HG03025 (cell line): ENCODE measurements around the gene GPHA2.

Experiments
- ATAC-seq: cut with Tn5 transposase; IDR thresholded peaks from one replicate; pipeline ENCODE4 v1.9.1; 2021; ENCODE audit warnings: mild to moderate bottlenecking, moderate library complexity; ENCODE audit not compliant: unreplicated experiment, low FRiP score

Gene GPHA2

DNA sequence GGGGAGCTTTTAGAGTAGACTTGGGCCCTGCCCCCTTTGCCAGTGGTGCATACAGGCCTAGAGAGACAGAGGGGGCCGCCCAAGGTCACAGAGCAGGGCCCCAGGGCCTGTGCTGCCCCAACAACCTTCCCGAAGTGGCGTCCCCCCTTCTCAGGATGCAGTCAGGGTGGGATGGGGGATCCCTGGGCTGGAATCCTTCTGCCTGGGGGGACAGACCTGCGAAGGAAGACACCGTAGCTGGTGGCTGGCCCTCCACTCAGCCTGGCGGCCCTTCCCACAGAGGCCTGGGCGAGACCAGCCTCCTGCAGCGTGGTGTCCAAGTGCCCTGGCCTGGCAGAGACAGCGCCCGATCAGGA lies 42.9 kb downstream of the GPHA2 start:
- no peak for ATAC-seq

DNA sequence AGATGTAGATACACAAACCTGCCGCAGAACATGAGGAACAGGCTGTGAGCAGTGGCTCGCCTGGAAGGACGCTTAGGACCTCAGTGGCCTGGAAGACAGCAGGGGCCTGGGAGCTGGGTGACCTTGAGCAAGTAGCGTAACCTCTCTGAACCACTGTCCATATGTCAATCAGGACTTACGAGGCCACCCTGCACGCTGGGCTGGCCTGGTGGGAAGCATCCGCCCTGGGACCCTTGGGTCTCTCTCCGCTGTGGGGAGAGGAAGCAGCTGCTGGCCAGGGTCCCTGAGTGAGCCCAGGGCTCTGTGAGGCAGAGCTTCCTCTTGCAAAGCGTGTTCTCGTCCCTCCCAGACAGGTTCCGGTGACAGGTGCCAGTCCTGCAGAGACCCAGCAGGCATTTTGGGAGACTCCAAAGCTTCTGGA lies 43.3 kb downstream of the GPHA2 start:
- no peak for ATAC-seq

DNA sequence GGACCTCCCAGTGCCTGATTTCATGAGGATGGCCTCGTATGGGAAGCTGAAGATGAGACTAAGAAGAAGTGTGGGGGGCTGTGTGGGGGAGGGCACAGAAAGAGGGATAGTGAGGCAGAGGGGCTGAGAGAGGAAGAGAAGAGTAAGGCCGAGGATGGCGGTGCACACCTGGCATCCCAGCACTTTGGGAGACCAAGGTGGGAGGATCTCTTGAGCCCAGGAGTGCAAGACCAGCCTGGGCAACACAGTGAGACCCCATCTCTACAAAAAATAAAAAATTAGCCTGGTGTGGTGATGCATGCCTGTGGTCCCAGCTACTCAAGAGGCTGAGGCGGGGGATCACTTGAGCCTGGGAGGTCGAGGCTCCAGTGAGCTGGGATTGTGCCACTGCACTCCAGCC lies 43.8 kb downstream of the GPHA2 start:
- ATAC-seq, result no peak

DNA sequence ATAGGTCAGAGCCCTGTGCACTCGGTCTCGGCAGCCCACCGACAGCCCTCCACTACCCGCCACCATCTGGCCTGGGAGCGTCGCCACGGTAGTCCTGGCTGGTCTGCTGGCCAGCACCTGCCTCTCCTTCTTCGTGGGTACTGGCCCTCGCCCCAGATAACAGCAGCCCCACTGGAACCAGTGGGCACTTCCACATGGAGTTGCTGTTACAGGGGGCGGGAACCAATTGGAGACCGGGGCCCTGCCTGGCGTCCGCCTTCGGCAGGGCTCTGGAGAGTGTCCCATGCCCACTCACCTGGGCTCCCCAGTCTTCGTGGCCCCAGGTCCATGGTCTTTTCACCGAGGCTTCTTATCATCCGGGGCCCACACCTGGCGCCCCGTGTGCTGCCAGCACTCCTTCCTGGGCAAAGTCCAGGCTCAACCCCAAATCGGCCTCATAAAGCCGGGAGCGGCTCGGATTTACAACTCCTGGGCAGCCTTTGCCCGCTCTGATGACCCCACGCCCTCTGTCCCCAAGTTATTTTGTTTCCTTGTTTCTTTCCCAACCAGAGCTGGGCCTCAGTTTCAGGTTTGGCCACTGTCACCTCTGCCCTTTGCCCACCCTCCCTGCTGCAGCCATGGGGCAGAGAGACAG lies 44.4 kb downstream of the GPHA2 start:
- no peak for ATAC-seq

DNA sequence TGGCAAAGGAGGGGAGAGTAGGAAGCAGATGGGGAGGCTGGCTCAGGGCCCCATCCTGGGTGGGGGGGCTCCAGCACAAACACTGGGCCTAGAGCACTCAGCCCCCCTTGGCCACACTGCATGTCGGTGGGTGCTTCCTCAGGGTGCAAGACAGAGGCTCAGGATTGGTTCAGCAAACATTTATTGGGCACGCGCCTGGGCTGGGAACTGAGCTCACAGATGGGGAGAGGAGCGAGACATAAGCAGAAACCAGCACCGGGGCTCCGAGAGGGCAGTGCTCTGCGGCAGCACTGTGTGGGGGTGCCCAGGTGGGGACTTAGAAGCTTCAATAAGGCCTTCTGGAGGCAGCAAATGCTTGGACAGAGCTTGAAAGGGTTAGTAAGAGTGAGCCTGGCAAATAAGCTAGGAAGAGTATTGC lies 45.2 kb downstream of the GPHA2 start:
- no peak for ATAC-seq

DNA sequence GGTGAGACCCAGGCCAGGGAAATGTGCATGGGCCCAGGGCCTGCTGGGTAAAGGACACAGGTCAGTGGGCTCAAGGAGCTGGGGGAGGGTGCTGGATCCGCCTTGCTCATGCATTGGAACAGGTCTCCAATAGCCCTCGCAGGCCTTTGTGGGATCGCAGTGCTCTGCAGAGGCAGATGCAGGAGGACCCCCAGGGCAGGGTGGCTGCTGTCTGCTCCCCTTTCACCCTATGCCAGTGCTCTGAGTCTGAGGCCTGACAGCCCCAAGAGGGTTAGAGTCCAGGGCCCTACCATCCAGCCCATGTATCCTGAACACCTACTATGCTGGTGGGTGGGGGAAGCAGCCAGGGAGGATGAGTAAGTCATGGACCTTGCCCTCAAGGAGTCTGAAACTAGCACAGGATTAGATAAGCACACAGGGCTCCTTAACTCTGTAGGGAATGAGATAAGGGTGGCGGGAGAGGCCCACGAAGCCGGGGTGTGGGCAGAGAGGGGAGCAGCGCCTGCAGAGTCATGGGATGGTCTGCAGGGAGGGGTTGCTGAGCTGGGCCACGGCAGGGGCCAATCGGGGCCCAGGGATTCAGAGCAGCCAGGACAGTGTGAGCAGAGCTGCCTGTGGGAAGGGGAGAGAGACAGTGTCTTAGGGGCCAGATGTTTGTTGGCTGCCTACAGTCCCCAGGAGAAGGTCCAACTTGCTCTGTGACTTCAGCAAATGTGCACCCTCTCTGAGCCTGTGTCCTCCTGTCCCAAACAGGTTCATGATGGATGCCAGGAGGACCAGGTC lies 46.8 kb downstream of the GPHA2 start:
- no peak for ATAC-seq

DNA sequence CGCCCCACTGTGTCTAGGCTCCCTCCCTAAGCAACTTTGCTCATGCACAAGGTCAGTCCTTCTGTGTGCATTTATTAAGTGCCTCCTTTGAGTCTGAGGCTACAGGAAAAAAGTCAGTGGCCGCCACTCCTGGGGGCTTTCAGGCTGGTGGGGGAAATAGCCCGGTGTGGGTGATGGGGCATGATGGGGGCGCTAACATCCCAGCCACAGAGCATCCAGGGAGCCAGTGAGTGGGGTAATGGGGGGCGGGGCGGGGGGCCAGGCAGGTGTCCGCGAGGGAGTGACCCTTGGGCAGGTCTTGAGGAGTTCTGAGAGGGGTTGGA lies 47.3 kb downstream of the GPHA2 start:
- no peak for ATAC-seq

DNA sequence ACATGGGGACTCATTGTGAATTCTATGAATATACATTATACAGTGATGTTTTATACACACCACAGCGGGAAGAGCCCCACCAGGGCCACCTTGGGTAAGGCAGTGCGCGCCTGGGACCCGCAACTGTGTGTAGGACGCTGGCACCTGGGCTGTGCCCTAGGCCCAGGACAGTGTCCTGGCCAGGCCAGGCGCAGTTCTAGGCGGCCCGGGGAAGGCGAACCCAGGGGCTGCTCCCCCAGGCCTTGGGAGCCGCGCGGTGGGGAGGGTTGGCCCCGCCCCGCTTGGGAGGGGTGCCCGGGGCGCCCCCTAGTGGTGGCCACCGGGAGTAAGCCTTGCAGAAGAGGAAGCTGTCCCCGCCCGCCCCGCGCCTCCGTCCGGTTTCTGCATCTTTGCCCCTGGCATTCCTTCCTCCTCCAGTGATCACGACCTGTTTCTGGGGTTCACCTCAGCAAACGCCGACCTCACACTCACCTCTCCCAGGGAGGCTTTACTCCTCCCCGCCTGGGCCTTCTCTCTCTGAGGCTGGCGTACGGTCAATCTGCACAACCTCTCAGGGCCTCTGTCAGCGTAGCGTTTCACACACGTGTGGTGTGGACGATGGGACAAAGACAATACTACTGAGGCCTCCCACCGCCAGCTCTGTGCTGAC lies 47.8 kb downstream of the GPHA2 start:
- no peak for ATAC-seq

DNA sequence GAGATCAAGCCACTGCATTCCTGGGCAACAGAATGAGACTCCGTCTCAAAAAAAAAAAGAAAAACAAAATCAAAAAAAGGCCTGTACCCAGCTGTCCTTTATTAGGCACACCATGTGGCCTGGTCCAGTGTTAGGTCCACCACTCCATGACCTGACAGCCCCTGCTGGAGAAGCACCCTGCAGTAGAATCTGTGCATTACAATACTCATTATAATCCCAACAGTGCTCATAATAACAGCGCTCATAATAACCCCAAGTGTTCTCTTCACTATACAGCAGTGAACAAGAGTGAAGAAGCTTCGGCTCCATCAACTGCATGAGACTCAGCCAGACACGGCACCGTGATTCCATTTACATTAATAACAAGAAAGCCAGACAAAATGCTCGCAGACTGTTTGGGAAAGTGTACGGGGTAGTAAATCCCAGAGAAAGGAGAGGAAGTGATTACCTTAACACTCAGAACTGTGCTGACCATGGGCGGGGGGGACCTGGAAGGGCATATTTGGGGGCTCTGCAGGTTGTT lies 48.4 kb downstream of the GPHA2 start:
- ATAC-seq, result no peak

DNA sequence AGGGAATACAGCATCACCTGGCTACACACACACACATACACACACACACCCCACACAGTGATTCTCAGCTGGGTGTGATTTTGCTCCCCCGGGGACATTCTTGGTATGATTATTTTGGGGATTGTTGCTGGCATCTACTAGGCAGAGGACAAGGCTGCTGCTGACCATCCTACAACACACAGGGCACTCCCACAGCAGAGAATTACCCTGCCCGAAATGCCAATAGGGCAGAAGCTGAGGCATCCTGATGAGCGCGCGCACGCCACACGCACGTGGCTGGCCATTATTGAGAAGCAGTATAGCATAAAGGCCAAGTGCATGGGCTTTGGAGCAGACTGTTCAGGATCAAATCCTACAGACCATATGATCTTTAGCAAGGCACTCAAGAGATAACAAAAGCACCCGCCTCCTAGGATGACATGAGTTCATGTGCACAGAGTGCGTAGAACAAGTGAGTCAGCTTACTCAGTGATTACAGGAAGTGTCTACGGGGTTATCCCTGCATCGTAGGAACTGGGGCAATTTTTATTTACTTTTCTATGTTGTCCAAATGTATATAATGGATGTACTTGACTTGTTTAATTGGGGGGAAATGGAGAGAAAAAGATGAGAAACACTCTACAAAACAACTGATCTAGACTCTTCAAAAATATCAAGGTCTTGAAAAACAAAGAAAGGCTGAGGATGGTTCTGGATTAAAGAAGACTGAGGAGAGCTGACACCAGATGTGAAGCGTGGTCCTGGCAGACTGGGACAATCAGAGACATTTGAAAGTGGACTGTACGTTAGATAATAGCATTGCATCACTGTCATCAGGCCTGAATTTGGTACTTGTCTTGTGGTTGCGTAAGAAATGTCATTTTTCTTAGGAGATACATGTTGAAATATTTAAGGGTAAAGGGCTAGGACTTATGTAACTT lies 50.1 kb downstream of the GPHA2 start:
- no peak for ATAC-seq
